ENCODE data around the gene CDKN3. TPM values are rescaled to one million over a fixed set of nuclear protein-coding genes. Genes with fewer than 3 reads are reported as not detected.
A peak's percentile ranks its signal among the peaks of the same experiment; 100 is the strongest.
"Not testable (repeated sequence)": the region's sequence is repeated elsewhere in the genome, so short reads cannot be mapped to it uniquely, and the experiment has no call there.

Gene CDKN3
- total RNA-seq, 1 experiment from 2014 or later = 135 TPM

DNA sequence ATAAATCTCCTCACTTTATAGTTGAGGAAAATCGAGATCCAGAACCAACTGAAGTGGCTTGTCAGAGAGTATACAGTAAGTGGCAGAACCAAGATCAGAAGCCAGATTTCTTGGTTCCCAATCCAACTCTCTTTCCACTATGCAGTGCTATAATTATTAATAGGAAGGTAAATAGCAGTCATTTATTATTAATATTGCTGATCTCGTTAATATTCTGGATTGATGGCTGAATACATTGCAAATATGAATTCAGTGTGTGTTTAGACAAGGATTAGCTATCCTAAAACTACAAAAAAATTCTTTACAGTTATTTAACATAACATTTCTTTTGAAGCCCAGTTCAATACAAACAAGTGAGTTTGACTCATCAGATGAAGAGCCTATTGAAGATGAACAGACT lies 2.8 kb downstream of the CDKN3 start:
- DNase-seq (ENCODE audit: low spot score) = no peak
- in situ Hi-C loops (cut with HindIII; ENCODE audit: low sequenced_read_pairs) = no loop called here

DNA sequence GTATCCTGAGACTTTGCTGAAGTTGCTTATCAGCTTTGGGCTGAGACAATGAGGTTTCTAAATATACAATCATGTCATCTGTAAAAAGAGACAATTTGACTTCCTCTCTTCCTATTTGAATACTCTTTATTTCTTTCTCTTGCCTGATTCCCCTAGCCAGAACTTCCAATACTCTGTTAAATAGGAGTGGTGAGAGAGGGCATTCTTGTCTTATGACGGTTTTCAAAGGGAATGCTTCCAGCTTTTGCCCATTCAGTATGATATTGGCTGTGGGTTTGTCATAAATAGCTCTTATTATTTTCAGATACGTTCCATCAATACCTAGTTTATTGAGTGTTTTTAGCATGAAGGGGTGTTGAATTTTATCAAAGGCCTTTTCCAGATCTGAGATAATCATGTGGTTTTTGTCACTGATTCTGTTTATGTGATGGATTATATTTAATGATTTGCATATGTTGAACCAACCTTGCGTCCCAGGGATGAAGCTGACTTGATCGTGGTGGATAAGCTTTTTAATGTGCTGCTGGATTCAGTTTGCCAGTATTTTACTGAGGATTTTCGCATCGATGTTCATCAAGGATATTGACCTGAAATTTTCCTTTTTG lies 6.7 kb downstream of the CDKN3 start:
- DNase-seq (ENCODE audit: low spot score); in situ Hi-C loops (cut with HindIII; ENCODE audit: low sequenced_read_pairs): not testable (repeated sequence)

DNA sequence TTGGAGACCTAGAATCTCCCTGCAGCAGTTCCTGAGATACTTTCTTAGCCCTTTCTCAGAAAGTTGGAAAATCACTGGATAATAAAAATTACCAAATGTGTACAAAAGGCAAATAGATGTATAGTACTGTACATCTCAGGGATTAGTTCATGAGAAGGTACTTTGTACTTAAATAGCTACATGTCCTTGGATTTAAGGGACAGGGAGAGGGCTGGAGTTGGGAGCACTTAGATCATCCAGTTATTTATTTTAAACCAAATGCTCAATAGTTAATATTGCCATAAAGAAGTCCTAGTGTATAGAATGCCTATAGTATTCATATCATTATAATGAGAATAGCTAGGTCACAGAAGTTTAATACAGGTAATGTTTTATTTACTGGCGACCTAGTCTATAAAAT lies 13.4 kb downstream of the CDKN3 start:
- DNase-seq (ENCODE audit: low spot score) = no peak
- in situ Hi-C loops (cut with HindIII; ENCODE audit: low sequenced_read_pairs) = no loop called here

DNA sequence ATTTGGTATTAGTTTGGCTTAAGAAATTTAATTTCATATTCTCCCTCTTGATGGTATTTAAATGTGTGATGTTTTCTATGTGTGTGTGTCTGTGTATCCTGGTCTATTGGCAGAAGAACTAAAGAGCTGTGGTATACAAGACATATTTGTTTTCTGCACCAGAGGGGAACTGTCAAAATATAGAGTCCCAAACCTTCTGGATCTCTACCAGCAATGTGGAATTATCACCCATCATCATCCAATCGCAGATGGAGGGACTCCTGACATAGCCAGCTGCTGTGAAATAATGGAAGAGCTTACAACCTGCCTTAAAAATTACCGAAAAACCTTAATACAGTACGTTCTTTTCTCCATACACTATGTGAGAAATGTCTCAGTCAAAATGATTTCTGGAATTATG lies 14.6 kb downstream of the CDKN3 start:
- in situ Hi-C loops (cut with HindIII; ENCODE audit: low sequenced_read_pairs) = no loop called here
- no peak for DNase-seq (ENCODE audit: low spot score)

DNA sequence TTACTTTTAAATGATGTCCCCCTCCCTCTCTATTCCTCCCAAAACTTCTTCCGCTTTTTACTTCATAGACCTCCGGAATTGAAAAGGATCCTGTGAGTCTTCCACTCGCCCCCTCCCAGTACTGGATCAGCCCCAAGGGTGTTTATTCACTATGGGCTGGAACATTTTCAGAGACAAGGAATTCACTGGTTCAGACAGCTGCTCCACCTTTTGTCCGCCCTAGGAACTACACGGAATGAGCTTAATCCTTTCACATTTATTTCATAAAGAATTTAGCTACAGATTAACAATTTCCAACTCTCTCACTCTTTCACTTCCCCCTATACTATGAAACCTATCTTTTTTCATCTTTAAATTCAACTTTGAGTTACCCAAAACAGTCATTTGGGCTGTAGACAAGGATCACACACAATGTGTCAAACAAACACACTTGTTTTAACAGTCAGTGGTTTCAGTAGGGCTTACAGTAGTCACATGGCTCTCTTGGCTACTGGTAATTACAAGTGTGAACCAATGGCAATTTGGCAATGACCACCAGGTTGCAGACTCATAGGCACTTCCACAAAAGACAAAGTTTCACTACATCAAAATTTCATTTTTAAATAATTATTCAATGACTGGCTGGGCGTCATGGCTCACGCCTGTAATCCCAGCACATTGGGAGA lies 23.8 kb downstream of the CDKN3 start:
- in situ Hi-C loops (cut with HindIII; ENCODE audit: low sequenced_read_pairs) = no loop called here
- DNase-seq (ENCODE audit: low spot score) = peak; percentile 32

DNA sequence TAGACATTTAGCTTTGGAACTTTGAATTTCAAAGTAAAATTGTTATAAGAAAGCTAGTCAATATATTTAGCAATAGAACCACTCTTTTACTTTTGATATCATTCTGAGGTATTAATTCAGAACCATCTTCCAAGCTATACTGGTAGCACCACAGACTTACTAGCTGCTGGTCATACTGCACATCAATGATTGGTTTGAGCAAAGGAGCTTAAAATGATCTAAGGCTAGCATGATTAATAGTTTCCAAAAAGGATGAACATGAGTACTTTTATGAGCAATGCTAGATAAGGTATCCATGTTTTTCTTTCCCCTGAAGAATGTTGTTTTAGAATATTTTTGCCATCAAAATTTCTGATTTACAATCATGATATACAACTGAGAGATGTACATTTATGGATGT lies 27.2 kb downstream of the CDKN3 start:
- in situ Hi-C loops (cut with HindIII; ENCODE audit: low sequenced_read_pairs) = no loop called here
- no peak for DNase-seq (ENCODE audit: low spot score)

DNA sequence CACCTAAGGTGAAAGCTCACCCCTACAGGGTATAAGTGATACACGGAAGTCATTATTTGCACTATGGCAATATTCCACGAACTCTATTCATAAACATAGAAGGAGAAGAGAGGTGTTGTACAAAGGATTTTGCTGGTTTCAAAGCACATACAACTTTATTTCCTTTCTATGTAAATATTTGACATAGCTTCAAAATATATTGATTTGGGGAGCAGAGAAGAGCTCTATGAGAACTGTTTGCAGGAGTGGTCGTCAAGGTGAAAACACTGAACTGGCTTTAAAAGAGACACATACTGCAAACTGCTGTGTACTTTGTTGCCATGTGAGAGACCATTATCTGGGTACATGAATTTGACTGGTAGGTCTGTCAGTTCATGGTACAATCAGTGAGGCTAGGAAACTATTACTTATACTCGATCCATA lies 27.7 kb downstream of the CDKN3 start:
- DNase-seq (ENCODE audit: low spot score) = no peak
- in situ Hi-C loops (cut with HindIII; ENCODE audit: low sequenced_read_pairs) = no loop called here

DNA sequence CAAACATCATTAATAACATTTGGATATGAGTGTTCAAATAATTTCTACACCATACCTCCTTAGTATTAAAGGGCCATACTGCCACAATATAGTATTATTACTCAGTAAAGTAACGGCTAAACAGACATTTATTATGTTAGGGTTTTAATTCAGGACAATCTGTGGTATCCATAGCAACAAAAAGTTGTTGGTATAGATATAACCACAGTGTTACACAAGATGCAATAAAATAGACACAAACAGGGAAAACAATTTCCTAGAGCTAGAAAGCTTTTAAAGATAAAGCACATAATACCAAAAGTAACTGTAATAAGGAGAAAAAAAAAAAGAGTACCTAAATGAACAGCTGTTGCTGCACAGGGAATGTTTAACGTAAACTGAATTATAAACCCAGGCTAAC lies 28.3 kb downstream of the CDKN3 start:
- DNase-seq (ENCODE audit: low spot score) = no peak
- in situ Hi-C loops (cut with HindIII; ENCODE audit: low sequenced_read_pairs) = no loop called here

DNA sequence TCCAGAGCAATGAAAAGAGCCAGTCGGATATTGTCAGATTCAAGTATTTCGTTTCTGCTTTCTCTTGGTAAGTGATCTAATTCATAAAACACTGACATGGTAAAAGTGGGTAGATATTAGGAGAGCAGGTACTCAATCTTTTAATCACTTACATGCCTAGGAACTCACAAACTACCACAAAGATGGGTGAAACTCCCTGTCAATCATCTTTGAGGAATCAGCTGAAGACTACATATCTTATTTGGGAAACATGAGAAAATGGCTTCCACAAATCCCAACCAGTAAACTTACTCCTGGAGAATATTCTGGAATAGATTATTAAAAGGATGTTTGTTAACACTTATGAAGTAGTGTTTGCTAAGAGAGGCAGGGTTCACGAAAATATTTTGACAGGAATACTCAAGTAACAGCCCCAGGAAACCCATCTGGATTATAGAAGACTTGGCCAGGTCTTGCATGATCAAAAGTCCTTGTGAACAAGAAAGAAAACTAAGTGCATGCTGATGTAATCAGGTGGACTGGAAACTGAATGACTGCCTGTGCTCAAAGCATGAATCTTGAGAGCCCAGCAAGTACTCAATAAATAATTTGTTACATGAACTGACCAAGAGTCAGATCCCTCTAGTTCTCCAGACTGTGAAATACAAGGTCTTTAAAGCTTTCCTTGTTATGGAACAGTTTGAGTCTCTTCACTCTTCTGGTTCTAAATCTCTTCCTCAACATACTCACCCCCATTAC lies 28.9 kb downstream of the CDKN3 start:
- no peak for DNase-seq (ENCODE audit: low spot score)
- in situ Hi-C loops (cut with HindIII; ENCODE audit: low sequenced_read_pairs) = no loop called here

DNA sequence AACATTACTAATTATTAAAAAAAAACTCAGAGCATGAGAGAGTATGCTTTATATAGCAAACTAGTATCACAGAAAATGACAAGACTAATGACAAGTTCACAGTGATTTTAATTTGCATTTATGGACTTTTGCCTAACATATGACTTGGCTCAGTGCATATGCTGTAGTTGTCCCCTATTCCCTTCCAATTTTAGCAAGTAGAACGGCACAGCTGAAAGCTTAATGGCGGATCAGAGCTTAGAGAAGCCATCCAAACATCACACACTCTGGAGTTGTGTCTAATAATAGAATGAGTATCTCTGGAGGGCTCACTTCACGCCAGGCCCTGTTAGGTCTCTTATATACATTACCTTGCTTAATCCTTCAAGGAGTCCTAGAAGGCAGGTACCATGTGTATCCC lies 31.1 kb downstream of the CDKN3 start:
- in situ Hi-C loops (cut with HindIII; ENCODE audit: low sequenced_read_pairs) = no loop called here
- peak; percentile 25 for DNase-seq (ENCODE audit: low spot score)

DNA sequence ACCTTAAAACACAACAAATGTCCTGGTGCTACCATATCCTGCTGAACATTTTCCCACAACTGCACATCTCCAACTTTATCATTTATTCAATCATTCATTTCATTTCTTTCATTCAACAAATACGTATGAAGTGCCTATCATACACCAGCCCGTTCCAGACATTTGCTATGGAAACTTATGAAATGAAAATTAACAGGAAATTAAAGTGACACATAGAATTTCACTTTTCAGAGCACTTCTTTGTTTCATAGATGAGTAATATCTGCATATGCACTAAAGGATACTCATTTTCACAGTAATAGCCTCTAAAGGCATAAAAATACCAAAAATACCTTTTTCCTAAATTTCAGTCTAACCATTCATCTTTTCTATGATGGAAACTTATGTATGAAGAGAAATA lies 31.7 kb downstream of the CDKN3 start:
- no peak for DNase-seq (ENCODE audit: low spot score)
- in situ Hi-C loops (cut with HindIII; ENCODE audit: low sequenced_read_pairs) = no loop called here

DNA sequence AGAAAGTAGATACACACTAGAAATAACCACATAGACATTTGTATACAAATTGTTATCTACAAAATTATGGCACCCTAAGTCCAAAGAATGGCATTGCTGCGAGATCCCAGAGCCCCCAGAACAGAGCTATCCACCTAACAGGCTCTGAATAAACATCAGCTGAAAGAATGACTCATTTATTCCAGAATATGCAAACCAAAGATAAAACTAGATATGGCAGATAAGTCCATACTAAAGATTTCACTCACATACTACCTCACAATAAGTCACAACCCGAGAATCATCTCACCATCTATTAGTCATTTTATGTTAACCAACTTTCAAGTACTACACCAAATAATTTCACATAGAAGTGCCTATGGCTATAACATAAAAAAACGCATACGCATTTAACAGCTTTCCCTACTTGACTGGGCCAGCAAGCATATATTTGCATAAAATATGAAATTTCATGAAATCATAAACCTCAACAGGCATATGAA lies 38.7 kb downstream of the CDKN3 start:
- no peak for DNase-seq (ENCODE audit: low spot score)
- in situ Hi-C loops (cut with HindIII; ENCODE audit: low sequenced_read_pairs) = no loop called here

DNA sequence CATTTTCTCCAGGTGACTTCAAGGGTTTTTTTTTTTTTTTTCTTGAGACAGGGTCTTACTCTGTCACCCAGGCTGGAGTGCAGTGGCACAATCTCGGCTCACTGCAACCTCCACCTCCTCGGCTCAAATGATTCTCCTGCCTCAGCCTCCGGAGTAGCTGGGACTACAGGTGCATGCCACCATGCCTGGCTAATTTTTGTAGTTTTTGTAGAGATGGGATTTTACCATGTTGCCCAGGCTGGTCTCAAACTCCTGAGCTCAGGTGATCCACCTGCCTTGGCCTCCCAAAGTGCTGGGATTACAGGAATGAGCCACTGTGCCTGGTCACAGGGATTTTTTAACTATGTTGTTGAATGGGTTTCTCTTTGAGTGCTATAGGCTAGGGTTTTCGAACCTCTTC lies 41.1 kb downstream of the CDKN3 start:
- DNase-seq (ENCODE audit: low spot score); in situ Hi-C loops (cut with HindIII; ENCODE audit: low sequenced_read_pairs): not testable (repeated sequence)

DNA sequence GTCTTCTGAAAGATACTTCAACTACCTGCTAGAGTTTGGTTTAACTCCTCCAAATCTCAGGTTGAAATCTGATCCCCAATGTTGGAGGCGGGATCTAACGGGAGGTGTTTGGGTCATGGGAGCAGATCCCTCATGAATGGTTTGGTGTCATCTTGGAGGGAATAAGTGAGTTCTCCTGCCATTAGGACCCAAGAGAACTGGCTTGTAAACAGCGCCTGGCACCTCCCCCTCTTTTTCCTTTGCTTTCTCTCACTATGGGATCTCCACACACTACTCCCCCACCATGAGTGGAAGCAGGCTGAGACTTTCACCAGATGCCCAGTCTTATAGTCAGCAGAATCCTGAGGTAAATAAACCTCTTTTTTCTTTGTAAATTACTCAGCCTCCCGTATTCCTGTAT lies 41.9 kb downstream of the CDKN3 start:
- no peak for DNase-seq (ENCODE audit: low spot score)

DNA sequence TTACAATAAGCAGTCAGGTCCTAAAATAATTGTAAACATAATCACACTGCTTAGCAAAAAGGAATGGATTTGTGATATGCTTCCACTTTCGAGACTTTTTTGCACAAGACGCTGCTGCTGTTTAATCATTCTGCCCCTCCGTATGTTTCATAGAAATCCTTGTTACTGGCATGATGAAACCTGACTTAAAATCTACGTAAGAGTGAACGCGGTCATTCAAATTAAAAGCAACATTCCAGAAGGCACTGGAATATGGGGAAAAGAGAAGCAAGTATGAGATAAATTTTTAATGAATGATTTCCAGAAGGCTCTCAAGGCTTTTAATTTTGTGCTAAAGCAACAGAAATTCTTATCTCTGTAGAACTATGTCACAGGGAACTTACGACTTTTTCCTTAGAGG lies 43.2 kb downstream of the CDKN3 start:
- in situ Hi-C loops (cut with HindIII; ENCODE audit: low sequenced_read_pairs) = no loop called here
- DNase-seq (ENCODE audit: low spot score) = no peak

More for the DNA sequence above, 41.9 kb downstream of the CDKN3 start:
- in situ Hi-C loops (cut with HindIII; ENCODE audit: low sequenced_read_pairs) = no loop called here

DNA sequence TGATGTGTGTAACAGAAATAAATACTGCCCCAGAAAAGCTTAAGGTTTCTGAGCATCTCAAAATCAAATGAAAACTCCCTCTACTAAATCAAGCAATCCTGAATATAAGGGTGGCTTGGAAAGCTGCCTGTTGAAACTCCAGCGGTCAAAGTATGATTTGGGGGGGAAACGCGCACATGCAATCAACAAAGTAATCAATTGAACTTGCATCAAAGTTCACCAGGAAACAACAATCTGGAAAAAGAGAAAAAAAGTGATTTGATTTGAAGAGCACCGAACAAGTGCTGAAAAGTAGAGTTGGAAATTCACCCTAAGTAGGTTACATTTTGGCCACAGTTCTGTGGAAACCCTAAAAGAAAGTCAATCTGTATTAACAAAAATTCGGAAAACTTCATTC lies 43.7 kb downstream of the CDKN3 start:
- in situ Hi-C loops (cut with HindIII; ENCODE audit: low sequenced_read_pairs) = no loop called here
- peak; percentile 35 for DNase-seq (ENCODE audit: low spot score)

DNA sequence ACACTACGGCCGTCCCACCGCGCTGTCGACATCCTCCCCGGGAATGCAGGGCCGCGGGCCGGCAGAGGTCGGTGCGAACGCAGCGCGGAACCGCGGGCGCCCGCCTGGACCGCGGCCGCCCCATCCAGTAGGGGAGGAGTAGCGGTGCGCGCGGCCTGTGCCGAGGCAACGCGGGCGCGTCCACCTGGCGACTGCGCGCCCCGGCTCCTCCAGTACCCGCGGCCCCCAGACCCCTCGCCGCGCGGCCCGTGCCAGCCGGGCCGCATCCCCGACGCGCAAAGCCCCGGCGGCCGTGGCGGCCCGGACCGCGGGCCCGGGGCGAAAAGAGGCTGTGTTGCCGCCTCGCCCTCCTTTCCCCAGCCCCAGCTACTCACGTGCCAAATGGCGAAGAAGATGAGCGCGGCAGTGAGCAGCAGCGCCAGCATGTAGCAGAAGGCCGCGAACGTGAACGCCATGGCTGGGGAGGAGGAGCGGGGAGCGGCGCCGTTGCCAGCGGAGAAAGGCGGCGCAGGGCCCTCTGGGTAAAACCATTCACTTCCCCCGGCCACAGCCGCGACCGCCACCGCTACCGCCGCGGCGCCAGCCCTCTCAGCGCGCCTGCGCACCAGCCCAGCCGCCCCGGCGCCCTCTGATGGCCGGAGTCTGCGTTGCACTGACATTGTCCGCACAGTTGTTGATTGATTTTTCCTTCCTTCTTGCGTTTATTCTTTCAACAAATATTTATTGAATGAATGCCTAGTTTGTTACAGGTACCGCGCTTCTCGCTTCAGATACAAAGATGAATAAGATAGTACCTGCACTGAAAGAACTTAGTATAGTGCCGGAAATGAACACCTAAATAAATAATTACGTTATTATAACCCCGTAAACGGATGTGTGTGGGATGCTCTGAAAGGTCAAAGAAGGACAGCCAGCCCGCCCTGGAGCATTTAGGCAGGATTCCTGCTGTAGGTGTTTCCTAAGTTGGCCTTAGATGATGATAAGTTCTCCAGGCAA lies 44.4 kb downstream of the CDKN3 start, which contains the start of gene CNIH1:
CNIH1 (minus strand) TSS at position 502 of the 996 bp plus-strand sequence; CDS start at position 455, 47 bp downstream.
- in situ Hi-C loops (cut with HindIII; ENCODE audit: low sequenced_read_pairs) = no loop called here
- peak; percentile 88 for DNase-seq (ENCODE audit: low spot score)

DNA sequence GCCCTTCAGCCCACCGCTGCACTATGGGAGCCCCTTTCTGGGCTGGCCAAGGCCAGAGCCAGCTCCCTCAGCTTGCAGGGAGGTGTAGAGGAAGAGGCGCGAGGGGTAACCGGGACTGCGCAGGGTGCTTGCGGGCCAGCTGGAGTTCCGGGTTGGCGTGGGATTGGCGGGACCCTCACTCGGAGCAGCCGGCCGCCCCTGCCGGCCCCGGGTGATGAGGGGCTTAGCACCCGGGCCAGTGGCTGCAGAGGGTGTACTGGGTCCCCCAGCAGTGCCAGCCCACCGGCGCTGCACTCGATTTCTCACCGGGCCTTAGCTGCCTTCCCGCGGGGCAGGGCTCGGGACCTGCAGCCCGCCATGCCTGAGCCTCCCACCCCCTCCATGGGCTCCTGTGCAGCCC lies 46.2 kb downstream of the CDKN3 start:
- in situ Hi-C loops (cut with HindIII; ENCODE audit: low sequenced_read_pairs); DNase-seq (ENCODE audit: low spot score): not testable (repeated sequence)

DNA sequence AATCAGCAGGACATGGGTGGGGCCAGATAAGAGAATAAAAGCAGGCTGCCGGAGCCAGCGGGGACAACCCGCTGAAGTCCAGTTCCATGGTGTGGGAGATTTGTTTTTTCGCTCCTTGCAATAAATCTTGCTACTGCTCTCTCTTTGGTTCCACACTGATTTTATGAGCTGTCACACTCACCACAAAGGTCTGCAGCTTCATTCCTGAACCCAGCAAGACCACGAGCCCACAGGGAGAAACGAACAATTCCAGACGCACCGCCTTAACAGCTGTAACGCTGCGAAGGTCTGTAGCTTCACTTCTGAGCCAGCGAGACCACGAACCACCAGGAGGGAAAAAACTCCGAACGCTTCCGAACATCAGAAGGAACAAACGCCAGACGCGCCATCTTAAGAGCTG lies 47.2 kb downstream of the CDKN3 start:
- DNase-seq (ENCODE audit: low spot score) = no peak
- in situ Hi-C loops (cut with HindIII; ENCODE audit: low sequenced_read_pairs) = no loop called here

Measured in G401 (cell line).